CD8-positive, alpha-beta memory T cell (primary cell): Measurements from ENCODE around the gene TNNI3K. TPM values are rescaled to one million over a fixed set of nuclear protein-coding genes. Genes with fewer than 3 reads are reported as not detected.

Experiments
- CTCF ChIA-PET: fragments of 350-600 bp; sonication (Branson Sonifier 250); formaldehyde crosslinking; loops from one replicate; lab custom pipeline; 2021; ENCODE audit warnings: antibody characterized with exemption; lab: Charles Lee
- POLR2A ChIA-PET: fragments of 350-600 bp; sonication (Branson Sonifier 250); formaldehyde crosslinking; loops from one replicate; lab custom pipeline; 2021; ENCODE audit warnings: antibody characterized with exemption; lab: Charles Lee
- DNase-seq, 5 donors: peaks; one replicate each; pipeline versions ENCODE4 v3.0.0 to v3.0.0-alpha.2; 2020 to 2022; ENCODE audit warnings: mixed read lengths in 1 of 5
- H3K27ac ChIP-seq: one replicate; pipeline ENCODE4 v1.7.0; 2013; ENCODE audit warnings: low read depth, mild to moderate bottlenecking, low read length, moderate library complexity
- H3K27me3 ChIP-seq: 2 replicates; pipeline ENCODE4 v1.7.0; 2013; ENCODE audit warnings: low read length, mild to moderate bottlenecking; ENCODE audit not compliant: insufficient read depth, poor library complexity, severe bottlenecking
- H3K36me3 ChIP-seq: 2 replicates; pipeline ENCODE4 v1.7.0; 2013; ENCODE audit warnings: mild to moderate bottlenecking, low read length, moderate library complexity; ENCODE audit not compliant: insufficient read depth
- H3K4me1 ChIP-seq: 2 replicates; pipeline ENCODE4 v1.7.0; 2013; ENCODE audit warnings: mild to moderate bottlenecking, low read length, moderate library complexity; ENCODE audit not compliant: insufficient read depth
- H3K4me3 ChIP-seq: 2 replicates; pipeline ENCODE4 v1.7.0; 2013; ENCODE audit warnings: mild to moderate bottlenecking, low read length
- H3K9me3 ChIP-seq: 2 replicates; pipeline ENCODE4 v1.7.0; 2013; ENCODE audit warnings: mild to moderate bottlenecking, low read length
- H3K27ac Mint-ChIP-seq, 8 donors: one replicate each; pipeline ENCODE4 v1.8.0; 2020 to 2021; ENCODE audit warnings: mixed read lengths in 8 of 8, mild to moderate bottlenecking in 6 of 8, inconsistent platforms in 3 of 8, moderate library complexity in 3 of 8
- H3K27me3 Mint-ChIP-seq, 2 donors: one replicate each; pipeline ENCODE4 v1.8.0; 2020 to 2021; ENCODE audit warnings: mixed read lengths in 2 of 2, mild to moderate bottlenecking in 1 of 2, moderate library complexity in 1 of 2
- H3K36me3 Mint-ChIP-seq, 3 donors: one replicate each; pipeline ENCODE4 v1.8.0; 2020 to 2021; ENCODE audit warnings: mixed read lengths in 3 of 3, inconsistent platforms in 1 of 3, mild to moderate bottlenecking in 1 of 3
- H3K4me1 Mint-ChIP-seq, 3 donors: one replicate each; pipeline ENCODE4 v1.8.0; 2020 to 2021; ENCODE audit warnings: mixed read lengths in 3 of 3, inconsistent platforms in 1 of 3, mild to moderate bottlenecking in 1 of 3
- H3K4me3 Mint-ChIP-seq, 7 donors: one replicate each; pipeline ENCODE4 v1.8.0; 2020 to 2021; ENCODE audit warnings: mixed read lengths in 7 of 7, mild to moderate bottlenecking in 6 of 7, moderate library complexity in 4 of 7, inconsistent platforms in 2 of 7
- H3K9me3 Mint-ChIP-seq, 5 donors: one replicate each; pipeline ENCODE4 v1.8.0; 2020 to 2022; ENCODE audit warnings: mixed read lengths in 5 of 5, mild to moderate bottlenecking in 3 of 5, moderate library complexity in 2 of 5, inconsistent platforms in 1 of 5
- polyA plus RNA-seq: library from polyadenylated mRNA; unstranded; fragments of 300-500 nt; fragmentation: Illumina TruSeq; gene quantifications from one replicate; pipeline ENCODE4 v1.2.3, GENCODE V29; 2021
- total RNA-seq, 2 experiments: library from RNA; stranded (reverse); gene quantifications; one replicate each; pipeline ENCODE4 v1.2.3, GENCODE V29; 2021

Gene TNNI3K
- total and polyA plus RNA-seq, 3 experiments from 2014 or later: 0.38 TPM; not detected in 2

- Mint-ChIP-seq H3K36me3 (no peaks in the 10 kb centered on the region), H3K4me3 (no peak overlapping the region), H3K27ac (no peak overlapping the region), H3K4me1 (no peaks in the 10 kb centered on the region), H3K9me3 (no peaks in the 10 kb centered on the region), H3K27me3 (peaks cover 1 to 6% of the 10 kb centered on the region in 2 donors)
- Histone ChIP-seq H3K9me3 (no peaks in the 10 kb centered on the region), H3K36me3 (no peaks in the 10 kb centered on the region), H3K27ac (no peak overlapping the region), H3K4me1 (no peaks in the 10 kb centered on the region), H3K27me3 (no peaks in the 10 kb centered on the region), H3K4me3 (no peak overlapping the region)
- DNase-seq: no peak
- ChIA-PET CTCF (interaction anchor here (0.6 kb wide), 1 partner anchor 477 kb away, joined by 3 read pairs; no protein-coding TSS in a partner anchor), POLR2A (no interaction called here)
These were observed 239.4 kb downstream of the TNNI3K start for GRCh38 chr1:74474585-74474984.

- Histone ChIP-seq H3K4me3 (no peak overlapping the region), H3K27ac (no peak overlapping the region), H3K27me3 (no peaks in the 10 kb centered on the region), H3K36me3 (no peaks in the 10 kb centered on the region), H3K4me1 (no peaks in the 10 kb centered on the region), H3K9me3 (no peaks in the 10 kb centered on the region)
- Mint-ChIP-seq H3K27ac (no peak overlapping the region), H3K36me3 (no peaks in the 10 kb centered on the region), H3K27me3 (peaks cover 1 to 6% of the 10 kb centered on the region in 2 donors), H3K9me3 (no peaks in the 10 kb centered on the region), H3K4me3 (no peak overlapping the region), H3K4me1 (no peaks in the 10 kb centered on the region)
- DNase-seq: no peak
- POLR2A ChIA-PET: no interaction called here
- CTCF ChIA-PET: no interaction called here
These were observed 243.8 kb downstream of the TNNI3K start for GRCh38 chr1:74478979-74479378.

- CTCF ChIA-PET: no interaction called here
- no peaks in the 10 kb centered on the region for H3K9me3 Mint-ChIP-seq
- Histone ChIP-seq H3K4me3 (no peak overlapping the region), H3K27ac (no peak overlapping the region), H3K27me3 (no peaks in the 10 kb centered on the region), H3K4me1 (no peaks in the 10 kb centered on the region), H3K36me3 (no peaks in the 10 kb centered on the region), H3K9me3 (no peaks in the 10 kb centered on the region)
- POLR2A ChIA-PET: no interaction called here
- H3K4me3 Mint-ChIP-seq: no peak overlapping the region
- H3K27ac Mint-ChIP-seq: no peak overlapping the region
- H3K27me3 Mint-ChIP-seq: peaks cover 1 to 6% of the 10 kb centered on the region in 2 donors
- H3K4me1 Mint-ChIP-seq: no peaks in the 10 kb centered on the region
- DNase-seq: no peak
- no peaks in the 10 kb centered on the region for H3K36me3 Mint-ChIP-seq
These were observed 244.9 kb downstream of the TNNI3K start for GRCh38 chr1:74480068-74480467.

GRCh38 chr1:74481607-74482006 is 246.4 kb downstream of the TNNI3K start:
- CTCF ChIA-PET: no interaction called here
- POLR2A ChIA-PET: no interaction called here

GRCh38 chr1:74485622-74486021 is 250.4 kb downstream of the TNNI3K start:
- no peaks in the 10 kb centered on the region for H3K4me1 Mint-ChIP-seq

More at GRCh38 chr1:74481607-74482006, 246.4 kb downstream of the TNNI3K start:
- no peak for DNase-seq
- Histone ChIP-seq H3K36me3 (no peaks in the 10 kb centered on the region), H3K4me1 (no peaks in the 10 kb centered on the region), H3K27ac (no peak overlapping the region), H3K4me3 (no peak overlapping the region), H3K9me3 (no peaks in the 10 kb centered on the region), H3K27me3 (no peaks in the 10 kb centered on the region)
- Mint-ChIP-seq H3K27ac (no peak overlapping the region), H3K4me1 (no peaks in the 10 kb centered on the region), H3K36me3 (no peaks in the 10 kb centered on the region), H3K27me3 (peaks cover 1 to 3% of the 10 kb centered on the region in 2 donors), H3K4me3 (no peak overlapping the region), H3K9me3 (no peaks in the 10 kb centered on the region)

GRCh38 chr1:74486036-74486435 is 250.8 kb downstream of the TNNI3K start:
- Mint-ChIP-seq H3K4me1 (no peaks in the 10 kb centered on the region), H3K36me3 (no peaks in the 10 kb centered on the region), H3K4me3 (no peak overlapping the region), H3K27me3 (no peaks in the 10 kb centered on the region), H3K27ac (no peak overlapping the region), H3K9me3 (no peaks in the 10 kb centered on the region)
- Histone ChIP-seq H3K9me3 (no peaks in the 10 kb centered on the region), H3K27ac (no peak overlapping the region), H3K4me1 (no peaks in the 10 kb centered on the region), H3K36me3 (no peaks in the 10 kb centered on the region), H3K27me3 (no peaks in the 10 kb centered on the region), H3K4me3 (no peak overlapping the region)
- no peak for DNase-seq
- ChIA-PET CTCF (no interaction called here), POLR2A (no interaction called here)

More at GRCh38 chr1:74485622-74486021, 250.4 kb downstream of the TNNI3K start:
- H3K4me3 Mint-ChIP-seq: no peak overlapping the region
- CTCF ChIA-PET: no interaction called here
- Histone ChIP-seq H3K9me3 (no peaks in the 10 kb centered on the region), H3K4me3 (no peak overlapping the region), H3K4me1 (no peaks in the 10 kb centered on the region), H3K27ac (no peak overlapping the region), H3K27me3 (no peaks in the 10 kb centered on the region), H3K36me3 (no peaks in the 10 kb centered on the region)
- H3K9me3 Mint-ChIP-seq: no peaks in the 10 kb centered on the region
- H3K27ac Mint-ChIP-seq: no peak overlapping the region
- no peaks in the 10 kb centered on the region for H3K27me3 Mint-ChIP-seq
- H3K36me3 Mint-ChIP-seq: no peaks in the 10 kb centered on the region
- no peak for DNase-seq
- POLR2A ChIA-PET: no interaction called here

- ChIA-PET POLR2A (no interaction called here), CTCF (no interaction called here)
- Histone ChIP-seq H3K36me3 (no peaks in the 10 kb centered on the region), H3K27ac (no peak overlapping the region), H3K9me3 (no peaks in the 10 kb centered on the region), H3K4me1 (no peaks in the 10 kb centered on the region), H3K27me3 (no peaks in the 10 kb centered on the region), H3K4me3 (no peak overlapping the region)
- no peak for DNase-seq
- H3K4me3 Mint-ChIP-seq: no peak overlapping the region
- no peaks in the 10 kb centered on the region for H3K9me3 Mint-ChIP-seq
- H3K27me3 Mint-ChIP-seq: no peaks in the 10 kb centered on the region
- no peaks in the 10 kb centered on the region for H3K36me3 Mint-ChIP-seq
- no peaks in the 10 kb centered on the region for H3K4me1 Mint-ChIP-seq
- H3K27ac Mint-ChIP-seq: no peak overlapping the region
These were observed 261.5 kb downstream of the TNNI3K start for GRCh38 chr1:74496669-74497068.

- H3K27ac ChIP-seq: no peak overlapping the region
- H3K9me3 Mint-ChIP-seq: no peaks in the 10 kb centered on the region
- POLR2A ChIA-PET: no interaction called here
- no peak overlapping the region for H3K27ac Mint-ChIP-seq
- H3K27me3 ChIP-seq: no peaks in the 10 kb centered on the region
- H3K4me3 Mint-ChIP-seq: no peak overlapping the region
- H3K4me1 ChIP-seq: no peaks in the 10 kb centered on the region
- no peaks in the 10 kb centered on the region for H3K9me3 ChIP-seq
- peaks cover 0 to 5% (median 0%) of the 10 kb centered on the region in 3 donors for H3K4me1 Mint-ChIP-seq
- H3K4me3 ChIP-seq: no peak overlapping the region
- no peaks in the 10 kb centered on the region for H3K27me3 Mint-ChIP-seq
- no peaks in the 10 kb centered on the region for H3K36me3 ChIP-seq
- CTCF ChIA-PET: no interaction called here
- H3K36me3 Mint-ChIP-seq: no peaks in the 10 kb centered on the region
- DNase-seq: no peak
These were observed 263.7 kb downstream of the TNNI3K start for GRCh38 chr1:74498901-74499300.

GRCh38 chr1:74502432-74502831 is 267.2 kb downstream of the TNNI3K start:
- Mint-ChIP-seq H3K27me3 (peaks cover 0 to 2% of the 10 kb centered on the region in 2 donors), H3K36me3 (no peaks in the 10 kb centered on the region), H3K4me3 (no peak overlapping the region), H3K9me3 (no peaks in the 10 kb centered on the region), H3K4me1 (peaks cover 0 to 9% (median 3%) of the 10 kb centered on the region in 3 donors), H3K27ac (peak overlapping the region in 1 of 8 donors; percentile 23)
- H3K36me3 ChIP-seq: no peaks in the 10 kb centered on the region
- no peak overlapping the region for H3K27ac ChIP-seq
- DNase-seq: no peak
- no peaks in the 10 kb centered on the region for H3K9me3 ChIP-seq
- ChIA-PET CTCF (no interaction called here), POLR2A (no interaction called here)
- H3K27me3 ChIP-seq: no peaks in the 10 kb centered on the region
- H3K4me1 ChIP-seq: no peaks in the 10 kb centered on the region
- no peak overlapping the region for H3K4me3 ChIP-seq
